ENCODE results near the gene ANKRD34A.

- TF ChIP-seq POLR2A (IDR thresholded peaks at IDR 0.05; ENCODE audit: low read depth, low read length) (no peak), CTCF (conservative IDR thresholded peaks at IDR 0.05; ENCODE audit: low read depth, low read length) (no peak), BHLHE40 (IDR thresholded peaks at IDR 0.05; ENCODE audit: low read depth, low read length) (no peak), RAD21 (IDR thresholded peaks at IDR 0.05; ENCODE audit: low read length) (no peak), SMC3 (IDR thresholded peaks at IDR 0.05; ENCODE audit: low read depth, low read length) (no peak), MAZ (IDR thresholded peaks at IDR 0.05; ENCODE audit: borderline replicate concordance, low read depth, low read length) (no peak), CEBPB (IDR thresholded peaks at IDR 0.05; ENCODE audit: low read depth, low read length) (no peak), RCOR1 (IDR thresholded peaks at IDR 0.05; ENCODE audit: insufficient replicate concordance, low read length) (no peak), USF2 (IDR thresholded peaks at IDR 0.05; ENCODE audit: low read depth, low read length) (no peak), RFX5 (IDR thresholded peaks at IDR 0.05; ENCODE audit: low read depth, low read length) (no peak), FOS (IDR thresholded peaks at IDR 0.05; ENCODE audit: low read depth, low read length) (no peak), CHD1 (IDR thresholded peaks at IDR 0.05; ENCODE audit: low read depth, low read length) (no peak), MAFK (IDR thresholded peaks at IDR 0.05; ENCODE audit: low read depth, low read length) (no peak)
Measured at GRCh38 chr1:145942405-145942804, 22.0 kb downstream of the ANKRD34A start.

Measured in IMR-90 (cell line).